H1 (cell line): Measurements from ENCODE around the gene ASIC2. TPM values are rescaled to one million over a fixed set of nuclear protein-coding genes. Genes with fewer than 3 reads are reported as not detected.

Experiments
- CTCF ChIA-PET: fragments of 300-600 bp; sonication (Branson Sonifier 250); formaldehyde crosslinking; loops from one replicate; lab custom pipeline; 2021; ENCODE audit not compliant: partially characterized antibody; lab: Charles Lee
- POLR2A ChIA-PET: fragments of 300-600 bp; sonication (Branson Sonifier 250); formaldehyde crosslinking; loops from one replicate; lab custom pipeline; 2021; ENCODE audit warnings: inconsistent platforms; ENCODE audit not compliant: partially characterized antibody; lab: Charles Lee
- DNase-seq, 2 experiments: peaks; one replicate each; pipeline versions ENCODE4 v3.0.0 to v3.0.0-alpha.2; 2010 to 2022; ENCODE audit warnings: low spot score in 2 of 2, low read depth in 1 of 2, mixed read lengths in 1 of 2
- FAIRE-seq: peaks from 2 replicates; lab custom pipeline; 2011; peaks lifted over from hg19 to GRCh38; lab: Jason Lieb, UNC
- H2AFZ ChIP-seq: 2 replicates; pipeline ENCODE4 v1.8.1; 2012; ENCODE audit warnings: low read length, inconsistent platforms
- H2AK5ac ChIP-seq: 2 replicates; pipeline ENCODE4 v1.6.1; 2013; ENCODE audit warnings: low read depth, low read length
- H2BK120ac ChIP-seq: replicated peaks from 2 replicates; pipeline ENCODE3; 2013; ENCODE audit warnings: low read depth, low read length, inconsistent platforms
- H2BK12ac ChIP-seq: 2 replicates; pipeline ENCODE4 v1.6.1; 2013; ENCODE audit warnings: low read depth, low read length
- H2BK15ac ChIP-seq: 2 replicates; pipeline ENCODE4 v1.6.1; 2013; ENCODE audit warnings: low read length
- H2BK20ac ChIP-seq: 2 replicates; pipeline ENCODE4 v1.6.1; 2013; ENCODE audit warnings: low read length
- H2BK5ac ChIP-seq: 2 replicates; pipeline ENCODE4 v1.6.1; 2013; ENCODE audit warnings: low read depth, low read length
- H3K14ac ChIP-seq: 2 replicates; pipeline ENCODE4 v1.6.1; 2013; ENCODE audit warnings: inconsistent platforms; ENCODE audit not compliant: insufficient read length
- H3K18ac ChIP-seq: 2 replicates; pipeline ENCODE4 v1.6.1; 2013; ENCODE audit warnings: low read length; ENCODE audit errors: extremely low read depth
- H3K23ac ChIP-seq: 2 replicates; pipeline ENCODE4 v1.6.1; 2013; ENCODE audit warnings: inconsistent platforms; ENCODE audit not compliant: insufficient read length
- H3K23me2 ChIP-seq: 2 replicates; pipeline ENCODE4 v1.6.1; 2013; ENCODE audit warnings: low read depth, low read length
- H3K27ac ChIP-seq: 2 replicates; pipeline ENCODE4 v1.6.1; 2011; ENCODE audit warnings: low read depth, low read length, inconsistent platforms
- H3K27me3 ChIP-seq, 4 experiments: replicated peaks in 1 of 4; 1 replicate in 1 of 4; 2 replicates in 3 of 4; pipeline versions ENCODE4 v1.6.1 to v1.8.1; 2011 to 2013; ENCODE audit warnings: low read length in 3 of 4, mild to moderate bottlenecking in 3 of 4, inconsistent platforms in 2 of 4, mixed read lengths in 2 of 4, moderate library complexity in 1 of 4; ENCODE audit not compliant: control insufficient read depth in 3 of 4, insufficient read depth in 3 of 4; ENCODE audit errors: extremely low read depth in 1 of 4
- H3K36me3 ChIP-seq, 4 experiments: 2 replicates each; pipeline versions ENCODE4 v1.6.1 to v1.8.1; 2011 to 2013; ENCODE audit warnings: mild to moderate bottlenecking in 4 of 4, low read length in 3 of 4, moderate library complexity in 2 of 4, control low read depth in 1 of 4, inconsistent platforms in 1 of 4; ENCODE audit not compliant: insufficient read depth in 4 of 4, control insufficient read depth in 2 of 4
- H3K4ac ChIP-seq: replicated peaks from 2 replicates; pipeline ENCODE3; 2013; ENCODE audit warnings: low read length, low read depth, mixed read lengths, inconsistent platforms; ENCODE audit not compliant: insufficient read length
- H3K4me1 ChIP-seq, 4 experiments: replicated peaks in 1 of 4; 1 replicate in 1 of 4; 2 replicates in 3 of 4; pipeline versions ENCODE4 v1.6.1 to v1.8.1; 2011 to 2013; ENCODE audit warnings: low read length in 3 of 4, inconsistent platforms in 2 of 4, mixed read lengths in 1 of 4; ENCODE audit not compliant: insufficient read depth in 4 of 4, control insufficient read depth in 3 of 4
- H3K4me2 ChIP-seq, 2 experiments: 2 replicates each; pipeline versions ENCODE4 v1.6.1 to v1.8.1; 2011 to 2013; ENCODE audit warnings: low read depth in 2 of 2, low read length in 2 of 2, control low read depth in 1 of 2, inconsistent platforms in 1 of 2, mild to moderate bottlenecking in 1 of 2; ENCODE audit not compliant: insufficient read depth in 1 of 2
- H3K4me3 ChIP-seq, 4 experiments: fragments of 200-600, 300-600 bp in 1 of 4; sonication (generic), shearing (Covaris generic), sonication (Bioruptor Twin) in 1 of 4; 2 replicates each; pipeline versions ENCODE4 v1.5.1 to v1.8.1; 2011 to 2016; ENCODE audit warnings: low read length in 4 of 4, low read depth in 3 of 4, control low read depth in 2 of 4, inconsistent platforms in 2 of 4, mild to moderate bottlenecking in 2 of 4, mixed read lengths in 1 of 4, moderate library complexity in 1 of 4; ENCODE audit not compliant: insufficient read depth in 2 of 4; ENCODE audit errors: extremely low read depth in 1 of 4
- H3K56ac ChIP-seq: replicated peaks from 2 replicates; pipeline ENCODE3; 2013; ENCODE audit warnings: low read depth, mild to moderate bottlenecking, mixed read lengths, low read length, inconsistent platforms; ENCODE audit not compliant: insufficient read length
- H3K79me1 ChIP-seq: 2 replicates; pipeline ENCODE4 v1.6.1; 2013; ENCODE audit warnings: low read depth, low read length, control low read depth
- H3K79me2 ChIP-seq, 2 experiments: 2 replicates each; pipeline versions ENCODE4 v1.6.1 to v1.8.1; 2012 to 2013; ENCODE audit warnings: low read length in 2 of 2, mild to moderate bottlenecking in 2 of 2, inconsistent platforms in 1 of 2; ENCODE audit not compliant: insufficient read depth in 2 of 2, control insufficient read depth in 1 of 2
- H3K9ac ChIP-seq, 4 experiments: replicated peaks in 1 of 4; 1 replicate in 1 of 4; 2 replicates in 3 of 4; pipeline versions ENCODE4 v1.6.1 to v1.8.1; 2011 to 2013; ENCODE audit warnings: low read depth in 3 of 4, low read length in 3 of 4, control low read depth in 2 of 4, mild to moderate bottlenecking in 2 of 4, moderate library complexity in 2 of 4, inconsistent platforms in 1 of 4; ENCODE audit errors: extremely low read depth in 1 of 4
- H3K9me3 ChIP-seq, 2 experiments: 2 replicates each; pipeline versions ENCODE4 v1.6.1 to v1.8.1; 2012 to 2013; ENCODE audit warnings: mild to moderate bottlenecking in 2 of 2, moderate library complexity in 2 of 2, control low read depth in 1 of 2, inconsistent platforms in 1 of 2, low read depth in 1 of 2, low read length in 1 of 2, mixed read lengths in 1 of 2; ENCODE audit not compliant: insufficient read depth in 2 of 2
- H4K20me1 ChIP-seq, 2 experiments: replicated peaks in 1 of 2; 2 replicates each; pipeline versions ENCODE3 to v1.8.1; 2011 to 2013; ENCODE audit warnings: inconsistent platforms in 2 of 2, low read length in 2 of 2, mild to moderate bottlenecking in 1 of 2; ENCODE audit not compliant: insufficient read depth in 2 of 2, control insufficient read depth in 1 of 2
- H4K5ac ChIP-seq: 2 replicates; pipeline ENCODE4 v1.6.1; 2013; ENCODE audit warnings: low read length, low read depth, mixed read lengths, inconsistent platforms; ENCODE audit not compliant: insufficient read length
- H4K8ac ChIP-seq: 2 replicates; pipeline ENCODE4 v1.8.0; 2013; ENCODE audit warnings: mild to moderate bottlenecking, moderate library complexity, low read length, inconsistent platforms; ENCODE audit not compliant: insufficient read depth; ENCODE audit errors: extremely low read depth
- H4K91ac ChIP-seq: replicated peaks from 2 replicates; pipeline ENCODE3; 2013; ENCODE audit warnings: low read length, mixed read lengths, inconsistent platforms; ENCODE audit not compliant: insufficient read length
- ASH2L ChIP-seq: fragments of 200-600, 300-600 bp; sonication (generic); IDR thresholded peaks from one replicate; pipeline ENCODE4 v1.7.1; 2017; ENCODE audit warnings: low read length
- ATF2 ChIP-seq: IDR thresholded peaks from 2 replicates; pipeline ENCODE4 v1.6.1; 2012; ENCODE audit warnings: low read length, inconsistent platforms
- BACH1 ChIP-seq: IDR thresholded peaks from 2 replicates; pipeline ENCODE4 v1.6.1; 2012; ENCODE audit warnings: low read length, improper control_type of control experiment
- BCL11A ChIP-seq, 2 experiments: IDR thresholded peaks; one replicate each; pipeline ENCODE4 v1.6.1; 2011; ENCODE audit warnings: low read depth in 2 of 2, low read length in 2 of 2, mild to moderate bottlenecking in 2 of 2
- FOSL1 ChIP-seq: IDR thresholded peaks from 2 replicates; pipeline ENCODE4 v1.6.1; 2011; ENCODE audit warnings: mild to moderate bottlenecking, low read depth, low read length, moderate library complexity; ENCODE audit not compliant: insufficient read depth
- PHF8 ChIP-seq: fragments of 200-600 bp; sonication (generic); conservative IDR thresholded peaks from 2 replicates; pipeline ENCODE4 v1.7.1; 2012; ENCODE audit warnings: low read depth, mild to moderate bottlenecking, inconsistent platforms, low read length, moderate library complexity
- RAD21 ChIP-seq, 2 experiments: IDR thresholded peaks in 1 of 2; conservative IDR thresholded peaks in 1 of 2; 2 replicates each; pipeline ENCODE4 v1.6.1; 2011; ENCODE audit warnings: low read depth in 2 of 2, low read length in 2 of 2, improper control_type of control experiment in 1 of 2, inconsistent platforms in 1 of 2, mild to moderate bottlenecking in 1 of 2, moderate library complexity in 1 of 2
- SIN3A ChIP-seq, 2 experiments: IDR thresholded peaks in 1 of 2; conservative IDR thresholded peaks in 1 of 2; 2 replicates each; pipeline ENCODE4 v1.6.1; 2011 to 2012; ENCODE audit warnings: low read length in 2 of 2, improper control_type of control experiment in 1 of 2, low read depth in 1 of 2, mild to moderate bottlenecking in 1 of 2
- SP2 ChIP-seq: IDR thresholded peaks from 2 replicates; pipeline ENCODE4 v1.6.1; 2012; ENCODE audit warnings: mild to moderate bottlenecking, low read length, inconsistent platforms
- TAF1 ChIP-seq: IDR thresholded peaks from 2 replicates; pipeline ENCODE4 v1.6.1; 2011; ENCODE audit warnings: mild to moderate bottlenecking, low read depth, low read length
- WGBS, 2 experiments: shearing (Covaris generic) in 1 of 2; methylation state at CpG; one replicate each; pipeline versions ENCODE4 v1.1.6 to v1.1.7; 2013 to 2015; ENCODE audit warnings: low lambda C conversion rate in 2 of 2, mixed read lengths in 2 of 2, inconsistent platforms in 1 of 2, low coverage in 1 of 2, missing lambda C conversion rate in 1 of 2; ENCODE audit not compliant: insufficient replicate concordance in 2 of 2, insufficient coverage in 1 of 2, insufficient read length in 1 of 2; ENCODE audit errors: extremely low coverage in 1 of 2, missing lambda C conversion rate in 1 of 2; 5-methylcytosine and 5-hydroxymethylcytosine counted together
- polyA plus RNA-seq, 7 experiments: library from polyadenylated mRNA; depleted of rRNA in 3 of 7; stranded (reverse) in 5 of 7; unstranded in 2 of 7; fragments of >200 nt in 5 of 7; fragments of 200-250 nt in 2 of 7; gene quantifications; 1 replicate in 5 of 7; 2 replicates in 1 of 7; 4 replicates in 1 of 7; pipeline versions ENCODE4 v1.2.1 to v1.2.3, GENCODE V29; 2011 to 2013; ENCODE audit warnings: missing spikeins in 2 of 7, mixed read lengths in 2 of 7
- total RNA-seq: library from RNA; stranded (reverse); fragmentation: NEBNext Ultra II Directional; extraction: Animal tissue kit (Norgen Biotek cat#: 25700); gene quantifications from 2 replicates; pipeline ENCODE4 v1.2.1, GENCODE V29; 2021

Gene ASIC2
- total and polyA plus RNA-seq, 2 of the 8 experiments (the other 6 are each of a cell fraction or from before 2014, with no cell fraction given), result 0.86 to 1.2 TPM

GRCh38 chr17:33273743-33274410 is 19.2 kb downstream of the ASIC2 start:
- no peak for TF ChIP-seq RAD21 (IDR thresholded peaks at IDR 0.05 in 1 of 2, conservative IDR thresholded peaks at IDR 0.05 in 1 of 2; ENCODE audit: low read depth in 2 of 2, low read length in 2 of 2)
- no peak for TF ChIP-seq BCL11A (IDR thresholded peaks at IDR 0.05; ENCODE audit: low read depth in 2 of 2, low read length in 2 of 2)
- TF ChIP-seq FOSL1, result no peak
- no peak for TF ChIP-seq PHF8
- no peak for TF ChIP-seq BACH1
- TF ChIP-seq SP2, result no peak
- TF ChIP-seq SIN3A (conservative IDR thresholded peaks at IDR 0.05 in 1 of 2, IDR thresholded peaks at IDR 0.05 in 1 of 2; ENCODE audit: low read depth in 1 of 2, low read length in 2 of 2), result no peak
- TF ChIP-seq ATF2, result no peak
- no peak for TF ChIP-seq TAF1
- TF ChIP-seq ASH2L, result no peak
- no peak overlapping the region for H3K27ac ChIP-seq
- no peak overlapping the region for H3K4me3 ChIP-seq

More at GRCh38 chr17:33273743-33274410, 19.2 kb downstream of the ASIC2 start:
- H3K9me3 ChIP-seq, result no peaks in the 10 kb centered on the region
- H2BK20ac ChIP-seq, result no peak overlapping the region
- WGBS, 2 experiments, result 81% methylated on average over 3 of the region's 3 CpGs; no CpG with 5 or more reads in 1 of the 2 experiments
- no peak overlapping the region for H4K8ac ChIP-seq
- CTCF ChIA-PET, result interaction anchor here (0.9 to 1.1 kb wide), 3 partner anchors 10 to 95 kb away, joined by 3 read pairs; no protein-coding TSS in a partner anchor
- H3K27me3 ChIP-seq, result 0 out of 7 replicates have a peak, but pooled peaks cover 0 to 2% (median 0%) of the 10 kb centered on the region in 4 experiments
- H2BK5ac ChIP-seq, result no peak overlapping the region
- DNase-seq (no peak), FAIRE-seq (no peak)
- no peak overlapping the region for H4K5ac ChIP-seq
- H4K20me1 ChIP-seq, result peaks cover 0 to 1% of the 10 kb centered on the region in 2 experiments
- no peak overlapping the region for H2BK120ac ChIP-seq
- H3K4ac ChIP-seq, result no peak overlapping the region
- H3K56ac ChIP-seq, result no peak overlapping the region
- no peaks in the 10 kb centered on the region; the same call in 1 of the 2 replicates for H3K23me2 ChIP-seq
- H3K23ac ChIP-seq, result no peak overlapping the region
- H3K4me2 ChIP-seq, result no peak overlapping the region
- no peak overlapping the region for H3K9ac ChIP-seq
- H2BK15ac ChIP-seq, result no peak overlapping the region
- no peaks in the 10 kb centered on the region for H3K36me3 ChIP-seq
- H3K4me1 ChIP-seq, result no peaks in the 10 kb centered on the region
- no peaks in the 10 kb centered on the region for H3K79me1 ChIP-seq
- H2AK5ac ChIP-seq, result no peak overlapping the region
- H3K18ac ChIP-seq, result no peak overlapping the region
- POLR2A ChIA-PET, result no interaction called here
- no peak overlapping the region for H4K91ac ChIP-seq
- no peaks in the 10 kb centered on the region for H3K79me2 ChIP-seq
- no peak overlapping the region for H2BK12ac ChIP-seq
- H3K14ac ChIP-seq, result no peak overlapping the region
- H2AFZ ChIP-seq, result no peak overlapping the region
